SU-DHL-6 (cell line): ENCODE results near the gene PRKD2.

Source experiments
- CTCF ChIP-seq: fragments of 200-600 bp; sonication (generic); IDR thresholded peaks from one replicate; pipeline ENCODE4 v1.5.1; 2017; ENCODE audit warnings: antibody characterized with exemption, mild to moderate bottlenecking, low read length, moderate library complexity; ENCODE audit not compliant: insufficient read depth, poor library complexity, severe bottlenecking
- EZH2phosphoT487 ChIP-seq: fragments of 200-600 bp; sonication (generic), shearing (Covaris generic); conservative IDR thresholded peaks from 2 replicates; pipeline ENCODE4 v1.6.1; 2018; ENCODE audit warnings: mild to moderate bottlenecking, antibody characterized with exemption, low read length, moderate library complexity, mixed read lengths

GRCh38 chr19:46731007-46731501, 14.1 kb upstream of the PRKD2 start:
- no peak for TF ChIP-seq CTCF
- TF ChIP-seq EZH2phosphoT487: no peak
